OCI-LY7 (cell line): ENCODE results near the gene LRP10. TPM values are rescaled to one million over a fixed set of nuclear protein-coding genes. Genes with fewer than 3 reads are reported as not detected.
A peak's percentile ranks its signal among the peaks of the same experiment; 100 is the strongest.

Experiments
- BruUV-seq: library from RNA; stranded (reverse); fragments of 400-500 nt; replicated peaks from 2 replicates; lab custom pipeline; 2021; lab: Mats Ljungman, UMichigan
- CTCF ChIA-PET: fragments of 300-600 bp; sonication (Branson Sonifier 250); formaldehyde crosslinking; loops from one replicate; lab custom pipeline; 2022; ENCODE audit warnings: antibody characterized with exemption; ENCODE audit not compliant: unreplicated experiment; lab: Charles Lee
- POLR2A ChIA-PET: fragments of 300-600 bp; sonication (Branson Sonifier 250); formaldehyde crosslinking; loops from one replicate; lab custom pipeline; 2022; ENCODE audit warnings: antibody characterized with exemption; lab: Charles Lee
- DNase-seq: peaks from one replicate; pipeline ENCODE4 v3.0.0-alpha.2; 2015; ENCODE audit warnings: low spot score
- H2AFZ ChIP-seq: fragments of 200-600 bp; sonication (generic), shearing (Covaris generic); 2 replicates; pipeline ENCODE4 v1.6.1; 2014; ENCODE audit warnings: mild to moderate bottlenecking, antibody characterized with exemption, low read length, moderate library complexity
- H3K27ac ChIP-seq: fragments of 200-600 bp; sonication (generic); 2 replicates; pipeline ENCODE4 v1.5.1; 2014; ENCODE audit warnings: mixed run types, low read depth, mild to moderate bottlenecking, moderate library complexity, low read length, inconsistent platforms; ENCODE audit not compliant: poor library complexity, severe bottlenecking
- H3K36me3 ChIP-seq: fragments of 200-600 bp; sonication (generic); 2 replicates; pipeline ENCODE4 v1.6.1; 2014; ENCODE audit warnings: mild to moderate bottlenecking, antibody characterized with exemption, low read length, moderate library complexity, mixed read lengths; ENCODE audit not compliant: insufficient read depth
- H3K4me1 ChIP-seq: fragments of 200-600 bp; sonication (generic); 2 replicates; pipeline ENCODE4 v1.5.1; 2014; ENCODE audit warnings: mild to moderate bottlenecking, low read length; ENCODE audit not compliant: insufficient read depth, poor library complexity, severe bottlenecking
- H3K4me2 ChIP-seq: fragments of 200-600 bp; sonication (generic); 2 replicates; pipeline ENCODE4 v1.6.1; 2014; ENCODE audit warnings: mild to moderate bottlenecking, low read length
- H3K4me3 ChIP-seq: fragments of 200-600 bp; sonication (generic); 2 replicates; pipeline ENCODE4 v1.5.1; 2014; ENCODE audit warnings: mild to moderate bottlenecking, low read depth, low read length; ENCODE audit not compliant: poor library complexity, severe bottlenecking
- H3K79me2 ChIP-seq: fragments of 200-600 bp; sonication (generic); 2 replicates; pipeline ENCODE4 v1.6.1; 2016; ENCODE audit warnings: low read depth, mild to moderate bottlenecking, low read length, moderate library complexity, mixed read lengths; ENCODE audit not compliant: insufficient read depth
- H3K9me2 ChIP-seq: fragments of 200-600 bp; sonication (generic); 2 replicates; pipeline ENCODE4 v1.6.1; 2016; ENCODE audit warnings: mild to moderate bottlenecking, low read length, mixed read lengths; ENCODE audit not compliant: insufficient read depth
- H3K9me3 ChIP-seq: fragments of 200-600 bp; sonication (generic); 2 replicates; pipeline ENCODE4 v1.6.1; 2014; ENCODE audit warnings: mild to moderate bottlenecking, mixed run types, low read length, mixed read lengths
- H4K20me1 ChIP-seq: fragments of 200-600 bp; sonication (generic); 2 replicates; pipeline ENCODE4 v1.6.1; 2014; ENCODE audit warnings: mild to moderate bottlenecking, antibody characterized with exemption, low read length, moderate library complexity, mixed read lengths; ENCODE audit not compliant: insufficient read depth
- EZH2phosphoT487 ChIP-seq: fragments of 200-600 bp; sonication (generic); IDR thresholded peaks from 2 replicates; pipeline ENCODE4 v1.6.1; 2018; ENCODE audit warnings: low read depth, borderline replicate concordance, mild to moderate bottlenecking, mixed run types, antibody characterized with exemption, low read length, moderate library complexity, mixed read lengths
- intact Hi-C: fragments of 100-400 bp; cut with micrococcal nuclease; formaldehyde crosslinking; loops from one replicate; pipeline ENCODE4 v1.10.0; 2022; ENCODE audit not compliant: unreplicated experiment
- total RNA-seq, 2 experiments: library from RNA; depleted of rRNA in 1 of 2; stranded (reverse); fragments of >200 nt in 1 of 2; shearing (Covaris generic) in 1 of 2; gene quantifications; 2 replicates each; pipeline ENCODE4 v1.2.3, GENCODE V29; 2014 to 2022
- TF ChIP-seq, protein P1 (sequence below): fragments of 200-600 bp; sonication (generic); conservative IDR thresholded peaks from 2 replicates; pipeline ENCODE4 v1.5.1; 2014; ENCODE audit warnings: mild to moderate bottlenecking, antibody characterized with exemption, low read length, moderate library complexity, mixed read lengths

LRP10 gene
- total RNA-seq, 2 experiments from 2014 or later: 25.5 to 55.1 TPM

DNA sequence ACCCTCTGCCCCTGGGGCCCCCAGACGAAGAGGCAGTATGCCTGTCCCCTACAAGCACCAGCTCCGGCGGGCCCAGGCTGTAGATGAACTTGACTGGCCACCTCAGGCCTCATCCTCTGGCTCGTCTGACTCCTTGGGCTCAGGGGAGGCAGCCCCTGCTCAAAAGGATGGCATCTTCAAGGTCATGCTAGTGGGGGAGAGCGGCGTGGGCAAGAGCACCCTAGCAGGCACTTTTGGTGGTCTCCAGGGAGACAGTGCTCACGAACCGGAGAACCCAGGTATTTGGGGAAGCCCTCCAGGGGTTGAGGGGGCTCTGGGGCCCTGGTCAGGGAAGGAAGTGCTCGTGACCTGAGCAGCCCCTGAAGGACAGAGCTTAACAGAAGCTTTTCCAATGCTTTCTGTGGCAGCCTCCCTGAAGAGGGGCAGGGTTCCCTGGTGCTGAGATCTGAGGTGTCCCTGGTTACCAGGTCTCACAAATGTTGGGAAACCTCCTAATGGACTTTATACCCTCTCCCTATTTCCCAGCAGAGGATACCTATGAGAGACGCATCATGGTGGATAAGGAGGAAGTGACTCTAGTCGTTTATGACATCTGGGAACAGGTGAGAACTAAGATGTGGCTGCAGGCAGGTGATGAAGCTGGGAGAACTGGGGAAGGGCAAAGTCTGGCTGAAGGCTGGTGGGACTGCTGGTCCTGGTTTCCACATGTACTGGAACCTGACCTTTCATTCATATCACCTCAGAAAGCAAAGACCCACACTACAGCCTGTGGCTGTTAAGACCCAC lies 13.4 kb downstream of the LRP10 start:
- no peaks in the 10 kb centered on the region for H3K9me2 ChIP-seq
- peak overlapping the region; percentile 79 for H3K4me2 ChIP-seq
- ChIA-PET POLR2A (interaction anchor here (0.6 to 7.6 kb wide), 7 partner anchors 8 to 236 kb away, joined by 3 to 65 read pairs (median 5); partner anchors contain the start of genes LRP10, OXA1L and RBM23), CTCF (interaction anchor here (0.8 to 2.0 kb wide), 3 partner anchors 12 to 13 kb away, joined by 3 to 6 read pairs (median 5); partner anchors contain the start of gene LRP10)
- H3K79me2 ChIP-seq: no peaks in the 10 kb centered on the region
- no peak overlapping the region for H3K27ac ChIP-seq
- no peaks in the 10 kb centered on the region for H4K20me1 ChIP-seq
- no peak overlapping the region for H2AFZ ChIP-seq
- no TSS peak for BruUV-seq
- TF ChIP-seq EZH2phosphoT487: no peak
- TF ChIP-seq, protein P1, sequence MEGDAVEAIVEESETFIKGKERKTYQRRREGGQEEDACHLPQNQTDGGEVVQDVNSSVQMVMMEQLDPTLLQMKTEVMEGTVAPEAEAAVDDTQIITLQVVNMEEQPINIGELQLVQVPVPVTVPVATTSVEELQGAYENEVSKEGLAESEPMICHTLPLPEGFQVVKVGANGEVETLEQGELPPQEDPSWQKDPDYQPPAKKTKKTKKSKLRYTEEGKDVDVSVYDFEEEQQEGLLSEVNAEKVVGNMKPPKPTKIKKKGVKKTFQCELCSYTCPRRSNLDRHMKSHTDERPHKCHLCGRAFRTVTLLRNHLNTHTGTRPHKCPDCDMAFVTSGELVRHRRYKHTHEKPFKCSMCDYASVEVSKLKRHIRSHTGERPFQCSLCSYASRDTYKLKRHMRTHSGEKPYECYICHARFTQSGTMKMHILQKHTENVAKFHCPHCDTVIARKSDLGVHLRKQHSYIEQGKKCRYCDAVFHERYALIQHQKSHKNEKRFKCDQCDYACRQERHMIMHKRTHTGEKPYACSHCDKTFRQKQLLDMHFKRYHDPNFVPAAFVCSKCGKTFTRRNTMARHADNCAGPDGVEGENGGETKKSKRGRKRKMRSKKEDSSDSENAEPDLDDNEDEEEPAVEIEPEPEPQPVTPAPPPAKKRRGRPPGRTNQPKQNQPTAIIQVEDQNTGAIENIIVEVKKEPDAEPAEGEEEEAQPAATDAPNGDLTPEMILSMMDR: no peak
- peaks cover 76% of the 10 kb centered on the region for H3K4me1 ChIP-seq
- DNase-seq: no peak
- no peaks in the 10 kb centered on the region for H3K9me3 ChIP-seq
- no peak overlapping the region for H3K4me3 ChIP-seq
- no peaks in the 10 kb centered on the region for H3K36me3 ChIP-seq
- intact Hi-C loops: loop anchor here (5.0 kb wide), 2 partner anchors 73 to 963 kb away; no protein-coding TSS in a partner anchor

DNA sequence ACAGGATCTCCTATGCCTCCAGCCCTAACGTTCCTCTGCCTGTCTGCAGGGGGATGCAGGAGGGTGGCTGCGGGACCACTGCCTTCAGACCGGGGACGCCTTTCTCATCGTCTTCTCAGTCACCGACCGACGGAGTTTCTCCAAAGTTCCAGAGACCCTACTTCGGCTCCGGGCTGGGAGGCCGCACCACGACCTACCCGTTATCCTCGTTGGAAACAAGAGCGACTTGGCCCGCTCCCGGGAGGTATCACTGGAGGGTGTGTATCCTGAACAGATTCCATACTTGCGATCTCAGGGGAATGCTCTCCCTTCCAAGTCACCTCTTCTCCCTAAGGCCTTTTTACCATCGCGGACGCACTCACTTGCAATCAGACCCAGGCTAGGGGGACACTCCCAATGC lies 14.4 kb downstream of the LRP10 start:
- H2AFZ ChIP-seq: peak overlapping the region; percentile 43; the same call in 1 of the 2 replicates
- H3K27ac ChIP-seq: peak overlapping the region; percentile 96
- intact Hi-C loops: loop anchor here (5.0 kb wide), 2 partner anchors 74 to 964 kb away; no protein-coding TSS in a partner anchor
- H3K79me2 ChIP-seq: no peaks in the 10 kb centered on the region
- H4K20me1 ChIP-seq: no peaks in the 10 kb centered on the region
- H3K4me3 ChIP-seq: peak overlapping the region; percentile 71
- BruUV-seq: no TSS peak
- CTCF ChIA-PET: interaction anchor here (1.2 to 2.0 kb wide), 2 partner anchors 13 to 14 kb away, joined by 3 to 5 read pairs; no protein-coding TSS in a partner anchor
- no peak for DNase-seq
- no peaks in the 10 kb centered on the region for H3K36me3 ChIP-seq
- H3K4me1 ChIP-seq: peaks cover 84% of the 10 kb centered on the region
- TF ChIP-seq, protein P1: no peak
- no peak for TF ChIP-seq EZH2phosphoT487
- no peaks in the 10 kb centered on the region for H3K9me2 ChIP-seq
- no peaks in the 10 kb centered on the region for H3K9me3 ChIP-seq
- H3K4me2 ChIP-seq: peak overlapping the region; percentile 79
- POLR2A ChIA-PET: interaction anchor here (0.6 to 7.6 kb wide), 4 partner anchors 13 to 449 kb away, joined by 3 to 65 read pairs (median 4); partner anchors contain the start of genes LRP10 and RBM23
